Renal cortical epithelial cell (primary cell): Measurements from ENCODE around the gene GINM1. TPM values are rescaled to one million over a fixed set of nuclear protein-coding genes. Genes with fewer than 3 reads are reported as not detected.

Experiments
- DNase-seq: peaks from one replicate; pipeline ENCODE4 v3.0.0-alpha.2; 2011; ENCODE audit warnings: low read depth
- total RNA-seq: library from RNA; depleted of rRNA; stranded (reverse); fragments of >200 nt; gene quantifications from 2 replicates; pipeline ENCODE4 v1.2.3, GENCODE V29; 2014

GINM1 gene
- 70.5 and 91.2 TPM in 2 replicates for total RNA-seq

- peak; percentile 82 for DNase-seq
These were observed at the start of gene GINM1 for GRCh38 chr6:149565527-149566409. Gene GINM1, plus strand, starts transcription at chr6:149566375. Its CDS starts 40 bp downstream, at chr6:149566415.

GRCh38 chr6:149529650-149530049 is 36.5 kb upstream of the GINM1 start:
- DNase-seq = no peak

DNA sequence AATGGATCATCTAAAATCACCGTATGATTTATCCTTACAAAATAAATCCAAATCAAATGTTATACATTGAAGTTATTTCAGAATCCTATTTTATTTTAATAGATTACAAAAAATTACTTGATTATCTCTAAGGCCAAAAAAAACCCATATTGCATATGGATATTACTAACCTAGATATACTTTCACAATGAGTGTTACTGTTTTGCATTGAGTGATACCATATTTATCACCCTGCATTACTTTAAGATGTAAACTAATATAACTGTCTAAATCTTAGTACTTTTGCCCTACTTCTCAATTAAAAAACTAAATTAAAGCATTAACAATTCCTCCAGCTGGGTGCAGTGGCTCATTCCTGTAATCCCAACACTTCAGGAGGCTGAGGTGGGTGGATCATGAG is 31.4 kb upstream of the GINM1 start:
- no peak for DNase-seq

- DNase-seq = no peak
These were observed 25.0 kb upstream of the GINM1 start for GRCh38 chr6:149541139-149541538.

- no peak for DNase-seq
These were observed 21.4 kb upstream of the GINM1 start for GRCh38 chr6:149544646-149545257.

DNA sequence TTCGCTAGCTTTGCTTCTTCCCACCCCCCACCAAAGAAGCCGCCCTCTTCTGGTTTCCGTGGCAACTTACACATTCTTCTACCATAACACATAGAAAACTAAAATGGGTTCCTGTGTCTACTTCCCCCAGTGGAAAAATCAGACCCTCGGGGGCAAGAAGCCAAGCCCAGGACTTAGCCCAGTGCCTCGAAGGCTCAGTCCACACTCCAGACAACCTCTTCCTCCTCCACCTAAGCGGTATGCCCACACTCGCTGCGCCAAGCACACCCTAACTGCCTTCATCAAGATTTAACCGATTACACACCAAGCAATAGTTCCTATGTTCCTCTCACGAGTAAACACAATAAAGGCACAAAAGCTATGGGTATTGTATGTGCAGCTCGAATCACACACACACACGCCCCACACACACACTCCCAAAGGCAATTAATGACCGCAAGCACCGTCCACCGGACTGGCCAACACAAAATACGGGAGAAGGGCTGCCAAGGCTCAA is 20.9 kb upstream of the GINM1 start:
- peak; percentile 67 for DNase-seq

DNA sequence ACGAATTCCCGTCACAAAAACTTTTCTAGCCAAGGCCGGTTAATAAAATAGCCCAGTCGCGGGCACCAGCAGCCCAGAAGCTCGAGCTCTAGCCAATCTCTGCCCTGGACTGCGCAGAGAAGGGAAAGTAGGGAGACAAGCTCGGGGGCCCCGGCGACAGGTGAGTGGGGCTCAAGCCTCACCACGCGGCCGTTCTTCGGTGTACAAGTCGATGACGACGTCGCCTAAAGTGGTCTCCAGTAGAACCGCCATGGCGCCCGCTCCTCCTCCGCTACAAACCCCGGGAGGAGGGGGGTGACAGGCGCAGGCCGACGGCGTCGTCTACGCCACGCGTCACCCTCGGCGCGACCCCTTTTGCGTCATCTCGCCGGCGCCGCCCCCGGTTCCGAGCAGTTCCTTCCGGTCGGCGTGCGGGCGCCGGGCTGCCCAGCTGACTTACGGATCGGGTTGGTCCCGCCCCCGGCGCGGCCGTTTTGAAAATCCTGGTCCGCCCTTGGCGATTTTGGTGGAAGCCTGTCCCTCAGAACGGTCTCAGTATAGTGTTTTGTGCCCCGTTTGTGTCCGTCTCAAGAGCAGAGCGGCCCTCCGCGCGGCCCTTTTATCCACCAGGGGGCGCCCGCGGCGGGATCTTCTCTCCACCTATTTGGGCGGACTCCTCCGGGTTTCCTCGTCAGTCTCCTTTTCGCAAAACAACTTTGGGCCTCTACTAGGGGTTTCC is 20.3 kb upstream of the GINM1 start, which contains the start of gene PPIL4:
PPIL4 (minus strand) TSS at position 290 of the 718 bp plus-strand sequence; CDS start at position 252, 38 bp downstream.
- DNase-seq = peak; percentile 80

DNA sequence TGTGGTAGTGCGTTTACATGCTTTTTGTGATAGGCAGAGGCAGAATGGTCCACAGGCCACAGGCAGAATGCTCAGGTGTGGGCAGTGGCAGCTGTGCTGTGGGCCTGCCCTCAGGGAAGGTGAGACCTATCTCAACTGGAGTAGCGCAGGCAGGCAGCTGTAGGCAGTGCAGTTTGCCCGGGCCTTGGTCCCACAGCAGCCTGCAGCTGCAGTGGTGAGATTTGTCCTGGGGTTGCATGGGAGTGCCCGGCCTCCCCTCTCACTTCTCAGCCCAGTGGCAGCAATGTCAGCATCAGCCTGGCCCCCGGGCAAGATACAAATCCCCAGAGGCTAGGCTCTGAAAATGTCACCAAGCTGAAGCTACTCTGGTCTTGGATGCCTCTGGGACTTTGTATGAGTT is 14.3 kb upstream of the GINM1 start:
- no peak for DNase-seq

GRCh38 chr6:149558029-149558428 is 8.1 kb upstream of the GINM1 start:
- no peak for DNase-seq

DNA sequence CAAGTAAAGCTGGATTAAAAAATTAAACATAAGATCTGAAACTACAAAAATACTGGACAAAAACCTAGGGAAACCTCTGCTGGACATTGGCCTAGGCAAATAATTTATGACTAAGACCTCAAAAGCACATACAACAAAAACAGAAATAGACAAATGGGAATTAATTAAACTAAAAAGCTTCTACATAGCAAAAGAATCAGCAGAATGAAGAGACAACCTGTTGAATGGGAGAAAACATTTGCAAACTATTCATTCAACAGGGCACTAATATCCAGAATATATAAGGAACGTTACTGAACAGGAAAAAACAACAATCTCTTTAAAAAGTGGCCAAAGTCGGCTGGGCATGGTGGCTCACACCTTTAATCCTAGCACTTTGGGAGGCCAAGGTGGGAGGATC is 6.8 kb upstream of the GINM1 start:
- DNase-seq = no peak

GRCh38 chr6:149560736-149561135 is 5.4 kb upstream of the GINM1 start:
- no peak for DNase-seq

GRCh38 chr6:149563203-149563927 is 2.8 kb upstream of the GINM1 start:
- DNase-seq = peak; percentile 76

GRCh38 chr6:149563928-149564325 is 2.2 kb upstream of the GINM1 start:
- no peak for DNase-seq

DNA sequence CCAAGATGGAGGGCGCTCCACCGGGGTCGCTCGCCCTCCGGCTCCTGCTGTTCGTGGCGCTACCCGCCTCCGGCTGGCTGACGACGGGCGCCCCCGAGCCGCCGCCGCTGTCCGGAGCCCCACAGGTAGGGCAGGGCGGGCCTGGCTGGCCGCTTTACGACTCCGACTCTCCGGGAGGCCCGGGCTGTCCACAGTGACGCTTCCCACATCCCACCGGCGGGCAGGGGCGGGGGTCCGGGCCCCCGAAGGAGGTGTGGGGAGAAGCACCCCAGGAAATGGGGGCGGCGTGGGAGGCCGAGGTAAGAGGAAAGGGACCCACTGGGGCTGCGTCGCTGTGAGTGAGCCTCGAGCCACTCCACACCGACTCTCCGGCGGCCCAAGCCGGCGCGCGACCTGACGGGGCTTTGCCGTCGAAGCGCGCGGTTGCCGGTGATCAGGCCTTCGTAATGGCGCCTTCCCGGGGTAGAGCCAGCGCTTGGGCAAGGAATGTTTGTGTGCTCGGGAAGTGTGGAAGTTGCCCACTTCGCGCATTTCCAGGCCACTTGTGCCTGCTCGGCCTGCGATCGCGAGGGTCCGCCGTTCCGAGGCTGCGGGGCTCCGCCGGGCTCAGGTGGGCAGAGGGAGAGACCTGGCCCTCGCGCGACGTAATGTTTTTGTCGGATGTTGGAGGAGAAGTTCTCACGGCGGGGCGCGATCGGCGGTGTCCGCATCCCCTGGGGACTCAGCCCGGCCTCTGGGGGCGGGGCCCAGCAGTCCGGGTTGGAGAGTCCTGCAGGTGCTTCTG is 427 bp downstream of the GINM1 start:
- DNase-seq = no peak

GRCh38 chr6:149567194-149567586 is 1.0 kb downstream of the GINM1 start:
- DNase-seq = no peak

GRCh38 chr6:149567945-149568585 is 1.9 kb downstream of the GINM1 start:
- peak; percentile 53 for DNase-seq

GRCh38 chr6:149580880-149581279 is 14.7 kb downstream of the GINM1 start:
- DNase-seq = no peak

GRCh38 chr6:149581349-149581748 is 15.2 kb downstream of the GINM1 start:
- no peak for DNase-seq

DNA sequence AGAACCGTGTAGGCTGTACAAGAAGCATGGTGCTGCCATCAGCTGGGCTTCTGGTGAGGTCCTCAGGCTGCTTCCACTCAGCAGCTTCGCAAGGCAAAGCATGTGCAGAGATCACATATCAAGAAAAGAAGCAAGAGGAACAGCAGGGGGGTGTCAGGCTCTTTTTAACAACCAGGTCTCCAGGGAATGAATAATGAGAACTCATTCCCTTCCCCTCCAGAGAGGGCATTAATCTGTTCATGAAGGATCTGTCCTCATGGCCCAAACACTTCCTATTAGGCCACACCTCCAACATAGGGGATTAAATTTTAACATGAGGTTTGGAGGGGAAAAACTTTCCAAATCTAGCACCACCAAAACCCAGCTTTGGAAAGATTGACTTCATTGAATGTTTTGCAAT is 20.0 kb downstream of the GINM1 start:
- no peak for DNase-seq

DNA sequence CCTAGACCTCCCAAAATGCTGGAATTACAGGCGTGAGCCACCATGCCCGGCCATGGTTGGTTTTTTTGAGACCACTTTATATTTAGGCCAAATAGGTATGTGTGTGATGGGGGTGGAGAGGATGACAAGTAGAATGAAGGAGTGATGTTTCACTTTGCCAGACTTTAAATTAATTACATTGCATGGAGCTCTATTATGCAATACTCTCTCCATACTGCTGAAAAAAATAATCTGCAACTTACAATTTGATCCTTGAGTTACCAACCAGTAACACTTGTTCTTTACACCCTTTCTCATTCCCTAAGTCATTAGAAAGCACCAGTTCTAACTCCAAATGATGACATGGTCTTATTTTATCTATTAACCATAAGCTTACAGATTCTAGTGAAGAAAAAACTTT is 26.8 kb downstream of the GINM1 start:
- DNase-seq = no peak
